Tibial nerve (tissue), 4 donors: ENCODE measurements around the gene MSH6. TPM values are rescaled to one million over a fixed set of nuclear protein-coding genes. Genes with fewer than 3 reads are reported as not detected.

ENCODE experiments used
- DNase-seq, 2 donors: peaks; one replicate each; pipeline ENCODE4 v3.0.0-alpha.2; 2019; ENCODE audit warnings: low spot score in 2 of 2
- H3K27ac ChIP-seq, 4 donors: fragments of 200-600 bp; sonication (generic) in 3 of 4; one replicate each; pipeline ENCODE4 v1.5.1; 2017 to 2019; ENCODE audit warnings: mild to moderate bottlenecking in 1 of 4
- H3K27me3 ChIP-seq, 2 donors: fragments of 200-600 bp; sonication (generic) in 1 of 2; one replicate each; pipeline versions ENCODE4 v1.5.1 to v1.6.0; 2017 to 2019
- H3K36me3 ChIP-seq, 3 donors: fragments of 200-600 bp; sonication (generic); one replicate each; pipeline ENCODE4 v1.5.1; 2018 to 2019
- H3K4me1 ChIP-seq, 4 donors: fragments of 200-600 bp; sonication (generic) in 3 of 4; one replicate each; pipeline ENCODE4 v1.5.1; 2017 to 2019
- H3K4me3 ChIP-seq, 4 donors: fragments of 200-600 bp; sonication (generic) in 3 of 4; one replicate each; pipeline ENCODE4 v1.5.1; 2017 to 2019; ENCODE audit warnings: mild to moderate bottlenecking in 1 of 4, moderate library complexity in 1 of 4
- H3K9me3 ChIP-seq, 4 donors: fragments of 200-600 bp; sonication (generic) in 3 of 4; one replicate each; pipeline ENCODE4 v1.5.1; 2017 to 2019
- CTCF ChIP-seq, 5 experiments: fragments of 200-600 bp in 3 of 5; fragments of 450-650 bp in 2 of 5; sonication (generic) in 3 of 5; IDR thresholded peaks; one replicate each; pipeline ENCODE4 v1.5.1; 2016 to 2019; ENCODE audit warnings: antibody characterized with exemption in 5 of 5, mild to moderate bottlenecking in 3 of 5, moderate library complexity in 2 of 5
- EP300 ChIP-seq, 2 donors: sonication (generic); formaldehyde crosslinking; IDR thresholded peaks; one replicate each; pipeline ENCODE4 v1.6.1; 2017; ENCODE audit warnings: antibody characterized with exemption in 2 of 2, mild to moderate bottlenecking in 1 of 2
- POLR2A ChIP-seq, 2 donors: fragments of 450-650 bp; IDR thresholded peaks; one replicate each; pipeline ENCODE4 v1.6.1; 2017; ENCODE audit warnings: antibody characterized with exemption in 2 of 2, mild to moderate bottlenecking in 2 of 2, moderate library complexity in 2 of 2
- WGBS, 2 donors: methylation state at CpG; one replicate each; pipeline ENCODE4 v1.1.5; 2018; 5-methylcytosine and 5-hydroxymethylcytosine counted together
- total RNA-seq, 4 donors: library from RNA; depleted of rRNA; stranded (reverse); fragments of >200 nt; gene quantifications; one replicate each; pipeline ENCODE4 v1.1.0, GENCODE V29; 2016

Gene MSH6
- total RNA-seq, 4 donors from 2014 or later: 32.1 to 43.5 (median 37.6) TPM

GRCh38 chr2:47815764-47816163, 32.8 kb downstream of the MSH6 start:
- Histone ChIP-seq H3K9me3 (no peaks in the 10 kb centered on the region), H3K27me3 (no peaks in the 10 kb centered on the region), H3K36me3 (peaks cover 0 to 96% (median 5%) of the 10 kb centered on the region in 3 donors), H3K4me1 (peaks cover 0 to 3% (median 0%) of the 10 kb centered on the region in 4 donors), H3K4me3 (no peak overlapping the region), H3K27ac (no peak overlapping the region)
- DNase-seq: no peak
- TF ChIP-seq CTCF (IDR thresholded peaks at IDR 0.05) (no peak), POLR2A (IDR thresholded peaks at IDR 0.05) (no peak), EP300 (IDR thresholded peaks at IDR 0.05) (no peak)
- WGBS, 2 donors: 96 to 98% methylated on average over 10 of the region's 10 CpGs

- no peak for DNase-seq
- Histone ChIP-seq H3K27me3 (no peaks in the 10 kb centered on the region), H3K4me1 (no peaks in the 10 kb centered on the region), H3K27ac (no peak overlapping the region), H3K36me3 (peaks cover 0 to 91% (median 5%) of the 10 kb centered on the region in 3 donors), H3K4me3 (no peak overlapping the region), H3K9me3 (no peaks in the 10 kb centered on the region)
- 94 to 97% methylated on average over 2 of the region's 2 CpGs for WGBS, 2 donors
- no peak for TF ChIP-seq POLR2A (IDR thresholded peaks at IDR 0.05)
- no peak for TF ChIP-seq CTCF (IDR thresholded peaks at IDR 0.05)
- TF ChIP-seq EP300 (IDR thresholded peaks at IDR 0.05): no peak
Measured at GRCh38 chr2:47818777-47819176, 35.8 kb downstream of the MSH6 start.

GRCh38 chr2:47819834-47820233, 36.9 kb downstream of the MSH6 start:
- no peak overlapping the region for H3K27ac ChIP-seq
- no peak for DNase-seq
- no peaks in the 10 kb centered on the region for H3K4me1 ChIP-seq
- H3K36me3 ChIP-seq: peaks cover 0 to 93% (median 5%) of the 10 kb centered on the region in 3 donors
- H3K4me3 ChIP-seq: no peak overlapping the region
- H3K27me3 ChIP-seq: no peaks in the 10 kb centered on the region
- H3K9me3 ChIP-seq: no peaks in the 10 kb centered on the region
- no peak for TF ChIP-seq POLR2A (IDR thresholded peaks at IDR 0.05)
- 82 to 90% methylated on average over 3 of the region's 3 CpGs for WGBS, 2 donors

GRCh38 chr2:47822518-47822917, 39.6 kb downstream of the MSH6 start:
- Histone ChIP-seq H3K4me3 (no peak overlapping the region), H3K27me3 (no peaks in the 10 kb centered on the region), H3K4me1 (no peaks in the 10 kb centered on the region), H3K9me3 (no peaks in the 10 kb centered on the region), H3K27ac (no peak overlapping the region), H3K36me3 (peaks cover 0 to 89% (median 5%) of the 10 kb centered on the region in 3 donors)
- DNase-seq: no peak
- TF ChIP-seq POLR2A (IDR thresholded peaks at IDR 0.05): no peak
- TF ChIP-seq CTCF (IDR thresholded peaks at IDR 0.05): no peak
- no peak for TF ChIP-seq EP300 (IDR thresholded peaks at IDR 0.05)

GRCh38 chr2:47833516-47833968, 50.6 kb downstream of the MSH6 start:
- no peak for DNase-seq
- Histone ChIP-seq H3K4me3 (no peak overlapping the region), H3K27me3 (no peaks in the 10 kb centered on the region), H3K27ac (no peak overlapping the region), H3K36me3 (peaks cover 0 to 98% (median 0%) of the 10 kb centered on the region in 3 donors), H3K4me1 (no peaks in the 10 kb centered on the region), H3K9me3 (no peaks in the 10 kb centered on the region)
- WGBS, 2 donors: 93 to 95% methylated on average over 2 of the region's 2 CpGs
- TF ChIP-seq POLR2A (IDR thresholded peaks at IDR 0.05) (no peak), EP300 (IDR thresholded peaks at IDR 0.05) (no peak)

GRCh38 chr2:47838249-47838648, 55.3 kb downstream of the MSH6 start:
- H3K4me3 ChIP-seq: no peak overlapping the region
- peaks cover 0 to 56% (median 0%) of the 10 kb centered on the region in 3 donors for H3K36me3 ChIP-seq
- WGBS, 2 donors: 79 to 80% methylated on average over 1 of the region's 1 CpG
- no peak for DNase-seq
- H3K9me3 ChIP-seq: no peaks in the 10 kb centered on the region
- TF ChIP-seq EP300 (IDR thresholded peaks at IDR 0.05): no peak
- TF ChIP-seq CTCF (IDR thresholded peaks at IDR 0.05): no peak
- no peak for TF ChIP-seq POLR2A (IDR thresholded peaks at IDR 0.05)
- no peak overlapping the region for H3K27ac ChIP-seq
- no peaks in the 10 kb centered on the region for H3K27me3 ChIP-seq
- peaks cover 0 to 2% (median 0%) of the 10 kb centered on the region in 4 donors for H3K4me1 ChIP-seq
